Measurements from ENCODE around the gene KRTAP10-6. TPM values are rescaled to one million over a fixed set of nuclear protein-coding genes. Genes with fewer than 3 reads are reported as not detected.

The KRTAP10-6 gene
- total and polyA plus RNA-seq, 2 experiments from 2014 or later, result not detected

- Histone ChIP-seq H3K27ac (no peak overlapping the region), H3K4me1 (ENCODE audit: insufficient read depth) (no peaks in the 10 kb centered on the region), H3K27me3 (no peaks in the 10 kb centered on the region), H3K79me2 (no peaks in the 10 kb centered on the region), H2AFZ (no peak overlapping the region), H3K4me3 (no peak overlapping the region), H3K36me3 (replicated peaks; ENCODE audit: insufficient read depth, low read depth) (no peaks in the 10 kb centered on the region), H4K20me1 (ENCODE audit: insufficient read depth, poor library complexity, severe bottlenecking) (no peaks in the 10 kb centered on the region), H3K4me2 (no peak overlapping the region), H3K9me2 (replicated peaks; ENCODE audit: insufficient read depth) (no peaks in the 10 kb centered on the region), H3K9me3 (ENCODE audit: low read depth) (no peaks in the 10 kb centered on the region)
- no peak for TF ChIP-seq EZH2 (IDR thresholded peaks at IDR 0.05; ENCODE audit: borderline replicate concordance)
- TF ChIP-seq EZH2phosphoT487 (IDR thresholded peaks at IDR 0.05; ENCODE audit: low read depth, severe bottlenecking, unreplicated experiment), result no peak
- no peak for TF ChIP-seq CTCF (IDR thresholded peaks at IDR 0.05; ENCODE audit: poor library complexity)
- WGBS (ENCODE audit: low lambda C conversion rate, missing lambda C conversion rate), result 87% methylated on average over 8 of the region's 8 CpGs
- DNase-seq (ENCODE audit: low spot score), result no peak
These were observed 7.1 kb upstream of the KRTAP10-6 start for GRCh38 chr21:44599264-44600029.

GRCh38 chr21:44598061-44598460 lies 5.8 kb upstream of the KRTAP10-6 start:
- Histone ChIP-seq H3K9me2 (replicated peaks; ENCODE audit: insufficient read depth) (no peaks in the 10 kb centered on the region), H3K27me3 (no peaks in the 10 kb centered on the region), H3K4me3 (no peak overlapping the region), H3K27ac (no peak overlapping the region), H3K36me3 (replicated peaks; ENCODE audit: insufficient read depth, low read depth) (no peaks in the 10 kb centered on the region), H2AFZ (no peak overlapping the region), H3K79me2 (no peaks in the 10 kb centered on the region), H3K9me3 (ENCODE audit: low read depth) (no peaks in the 10 kb centered on the region), H3K4me1 (ENCODE audit: insufficient read depth) (peaks cover 7% of the 10 kb centered on the region), H3K4me2 (no peak overlapping the region), H4K20me1 (ENCODE audit: insufficient read depth, poor library complexity, severe bottlenecking) (no peaks in the 10 kb centered on the region)
- TF ChIP-seq EZH2 (IDR thresholded peaks at IDR 0.05; ENCODE audit: borderline replicate concordance), result no peak
- TF ChIP-seq CTCF (IDR thresholded peaks at IDR 0.05; ENCODE audit: poor library complexity), result no peak
- TF ChIP-seq EZH2phosphoT487 (IDR thresholded peaks at IDR 0.05; ENCODE audit: low read depth, severe bottlenecking, unreplicated experiment), result no peak
- DNase-seq (ENCODE audit: low spot score), result no peak
- 70% methylated on average over 11 of the region's 11 CpGs for WGBS (ENCODE audit: low lambda C conversion rate, missing lambda C conversion rate)

GRCh38 chr21:44596068-44596725 lies 3.9 kb upstream of the KRTAP10-6 start:
- H3K27me3 ChIP-seq, result no peaks in the 10 kb centered on the region
- no peak for TF ChIP-seq EZH2 (IDR thresholded peaks at IDR 0.05; ENCODE audit: borderline replicate concordance)
- no peak for TF ChIP-seq EZH2phosphoT487 (IDR thresholded peaks at IDR 0.05; ENCODE audit: low read depth, severe bottlenecking, unreplicated experiment)
- TF ChIP-seq CTCF (IDR thresholded peaks at IDR 0.05; ENCODE audit: poor library complexity), result no peak
- no peaks in the 10 kb centered on the region for H3K79me2 ChIP-seq
- 86% methylated on average over 9 of the region's 9 CpGs for WGBS (ENCODE audit: low lambda C conversion rate, missing lambda C conversion rate)
- no peaks in the 10 kb centered on the region for H3K9me2 ChIP-seq (replicated peaks; ENCODE audit: insufficient read depth)
- H2AFZ ChIP-seq, result no peak overlapping the region
- no peaks in the 10 kb centered on the region for H3K36me3 ChIP-seq (replicated peaks; ENCODE audit: insufficient read depth, low read depth)
- no peak for DNase-seq (ENCODE audit: low spot score)
- H3K4me3 ChIP-seq, result no peak overlapping the region
- H3K27ac ChIP-seq, result no peak overlapping the region
- no peaks in the 10 kb centered on the region for H4K20me1 ChIP-seq (ENCODE audit: insufficient read depth, poor library complexity, severe bottlenecking)
- H3K9me3 ChIP-seq (ENCODE audit: low read depth), result no peaks in the 10 kb centered on the region
- no peak overlapping the region for H3K4me2 ChIP-seq
- H3K4me1 ChIP-seq (ENCODE audit: insufficient read depth), result peaks cover 7% of the 10 kb centered on the region
